ENCODE measurements around the gene SUMO4.
"Not testable (repeated sequence)": the region's sequence is repeated elsewhere in the genome, so short reads cannot be mapped to it uniquely, and the experiment has no call there.

The SUMO4 gene

DNA sequence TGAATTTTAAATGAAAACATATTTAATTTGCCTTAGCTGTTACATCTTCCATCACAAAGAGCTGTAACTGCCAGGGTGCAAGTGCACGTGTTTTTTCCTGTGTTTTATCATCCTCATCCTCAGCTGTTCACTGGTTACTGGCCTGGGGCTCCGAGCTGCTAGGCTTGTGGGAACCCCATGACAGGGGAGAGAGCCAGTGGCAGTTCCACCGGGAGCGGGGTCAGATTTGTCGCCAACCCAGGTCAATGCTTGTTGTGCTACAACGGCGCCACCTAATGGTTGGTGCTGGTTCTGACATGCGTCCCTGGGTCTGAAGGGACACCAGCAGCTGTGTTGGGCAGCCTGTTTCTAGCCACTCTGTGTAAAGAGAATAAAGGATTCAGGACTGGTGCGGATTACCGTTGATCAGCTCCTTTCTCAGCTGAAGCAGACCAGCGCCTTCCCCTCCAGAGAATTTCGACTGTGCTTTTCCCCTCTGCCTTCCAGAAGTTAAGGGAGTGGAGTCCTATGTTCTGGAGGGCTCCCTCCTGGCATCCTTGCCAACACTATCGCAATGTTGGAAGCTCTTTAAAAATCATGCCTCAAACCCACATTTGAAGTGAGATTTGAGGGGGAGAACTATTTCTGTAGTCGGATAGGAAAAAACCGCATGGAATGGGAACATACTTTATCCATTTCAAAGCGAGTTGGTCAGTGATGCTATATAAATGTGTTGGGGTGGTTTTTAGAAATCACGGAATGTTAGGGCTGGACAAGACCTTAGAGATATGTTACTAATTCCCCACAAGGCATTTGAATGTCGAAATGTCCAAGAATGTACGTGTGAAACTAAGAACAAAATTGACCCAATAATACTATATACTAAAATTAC is 32.1 kb downstream of the SUMO4 start:
- DNase-seq (ENCODE audit: low spot score), result peak; percentile 66
- no peak for FAIRE-seq

DNA sequence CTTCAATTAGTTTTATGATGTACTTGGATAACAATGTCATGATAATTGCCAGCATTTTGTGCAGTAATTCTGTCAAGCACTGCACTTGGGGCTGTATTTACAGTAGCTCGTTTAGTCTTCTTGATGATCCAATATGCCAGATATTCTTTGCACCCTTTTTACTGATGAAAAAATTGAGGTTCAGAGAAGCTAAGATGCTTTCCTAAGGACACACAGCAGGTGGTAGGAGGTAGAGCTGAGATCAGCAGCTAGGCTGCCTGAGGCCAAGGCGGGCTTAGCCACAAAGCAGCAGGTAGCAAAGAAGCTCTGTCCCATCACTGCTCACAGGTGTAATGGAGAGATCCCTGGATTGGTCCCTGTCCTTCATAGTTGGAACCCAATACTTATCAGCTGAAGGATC is 33.3 kb downstream of the SUMO4 start:
- no peak for FAIRE-seq

DNA sequence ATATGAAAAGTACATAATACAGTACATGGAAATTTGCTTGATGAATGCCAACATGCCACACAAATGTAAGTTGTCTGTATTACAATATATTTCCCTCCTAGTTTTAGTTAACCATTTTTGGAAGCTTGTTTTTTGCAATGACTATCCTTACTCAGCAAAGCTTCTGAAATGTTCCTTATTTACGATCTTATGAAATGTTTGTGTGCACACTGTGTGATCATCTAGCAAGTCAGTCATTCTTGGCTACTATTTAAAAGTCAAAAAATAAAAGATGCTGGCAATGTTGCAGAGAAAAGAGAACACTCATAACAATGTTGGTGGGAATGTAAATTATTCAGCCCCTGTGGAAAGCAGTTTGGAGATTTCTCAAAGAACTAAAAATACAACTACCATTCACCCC is 33.8 kb downstream of the SUMO4 start:
- DNase-seq (ENCODE audit: low spot score) (no peak), FAIRE-seq (no peak)

More for the DNA sequence above, 33.3 kb downstream of the SUMO4 start:
- DNase-seq (ENCODE audit: low spot score), result no peak

DNA sequence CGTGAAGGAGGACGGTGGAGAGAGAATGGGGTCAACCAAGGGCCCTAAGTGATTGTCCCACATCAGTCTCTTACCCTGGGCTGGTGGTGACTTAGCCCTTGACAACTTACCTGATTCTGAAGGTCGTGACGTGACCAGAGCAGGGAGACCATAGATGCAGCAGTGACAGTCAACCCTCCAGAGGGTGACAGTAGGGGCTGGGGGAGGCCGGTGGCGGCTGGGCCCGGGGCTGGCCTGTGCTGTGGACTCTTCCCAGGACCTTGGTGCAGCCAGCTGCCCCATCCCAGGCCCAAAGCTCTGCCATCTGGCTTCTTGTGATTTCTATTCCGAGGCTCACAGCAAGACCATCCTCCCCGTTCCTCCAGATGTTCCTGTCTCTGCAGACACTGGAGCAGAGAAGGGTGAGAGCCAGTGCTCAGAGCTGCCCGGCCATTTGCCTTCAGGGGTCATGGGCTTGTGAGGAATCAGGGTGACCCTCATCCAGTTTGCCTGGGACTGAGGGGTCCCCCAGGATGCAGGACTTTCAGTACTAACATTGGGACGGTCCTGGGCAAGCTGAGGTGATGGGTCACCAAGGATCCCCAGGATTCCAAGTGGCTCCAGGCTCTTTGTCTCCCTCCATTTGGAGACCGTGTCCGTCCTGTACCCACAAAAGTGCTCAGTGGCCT is 36.0 kb downstream of the SUMO4 start:
- FAIRE-seq (no peak), DNase-seq (ENCODE audit: low spot score) (no peak)

DNA sequence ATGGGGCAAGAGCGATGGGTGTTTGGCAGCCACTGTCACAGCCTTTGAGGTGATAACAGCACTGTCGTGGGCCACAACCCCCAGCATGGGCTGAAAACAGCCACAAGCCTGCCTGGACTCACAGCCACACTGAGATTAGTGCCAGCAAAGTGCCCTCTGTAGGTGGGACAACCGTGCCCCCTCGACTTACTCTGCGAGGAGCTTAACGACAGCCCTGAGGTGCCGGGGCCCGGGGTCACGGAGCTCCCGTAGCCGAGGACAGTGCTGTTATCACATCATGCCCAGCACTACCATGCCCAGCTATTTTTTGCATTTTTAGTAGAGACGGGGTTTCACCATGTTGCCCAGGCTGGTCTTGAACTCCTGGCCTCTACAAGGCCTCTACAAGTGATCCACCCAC is 36.6 kb downstream of the SUMO4 start:
- DNase-seq (ENCODE audit: low spot score) (no peak), FAIRE-seq (no peak)

DNA sequence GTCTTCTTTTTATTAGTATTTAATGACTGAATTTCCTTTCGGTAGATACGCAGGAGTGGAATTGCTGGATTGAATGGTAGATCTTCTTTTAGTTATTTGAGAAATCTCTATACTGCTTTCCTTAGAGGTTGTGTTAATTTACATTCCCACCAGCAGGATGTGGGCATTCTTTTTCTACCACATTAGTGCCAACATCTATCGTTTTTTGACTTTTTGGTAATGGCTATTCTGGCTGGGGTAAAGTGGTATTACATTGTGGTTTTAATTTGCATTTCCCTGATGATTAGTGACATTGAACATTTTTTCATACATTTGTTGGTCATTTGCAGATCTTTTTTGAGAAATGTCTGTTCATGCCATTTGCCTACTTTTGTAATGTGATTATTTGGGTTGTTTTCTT is 37.1 kb downstream of the SUMO4 start:
- DNase-seq (ENCODE audit: low spot score) (no peak), FAIRE-seq (no peak)

DNA sequence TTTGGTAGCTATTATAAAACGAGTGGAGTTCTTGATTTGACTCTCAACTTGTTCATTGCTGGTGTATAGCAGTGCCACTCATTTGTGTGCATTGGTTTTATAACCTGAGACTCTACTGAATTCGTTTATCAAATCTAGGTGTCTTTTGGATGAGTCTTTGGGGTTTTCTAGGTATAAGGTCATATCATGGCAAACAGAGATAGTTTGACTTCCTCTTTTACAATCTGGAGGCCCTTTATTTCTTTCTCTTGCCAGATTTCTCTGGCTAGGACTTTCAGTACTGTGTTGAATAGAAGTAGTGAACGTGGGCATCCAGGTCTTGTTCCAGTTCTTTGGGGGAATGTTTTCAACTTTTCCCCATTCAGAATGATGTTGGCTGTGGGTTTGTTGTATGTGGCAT is 38.8 kb downstream of the SUMO4 start:
- DNase-seq (ENCODE audit: low spot score), result no peak
- no peak for FAIRE-seq

DNA sequence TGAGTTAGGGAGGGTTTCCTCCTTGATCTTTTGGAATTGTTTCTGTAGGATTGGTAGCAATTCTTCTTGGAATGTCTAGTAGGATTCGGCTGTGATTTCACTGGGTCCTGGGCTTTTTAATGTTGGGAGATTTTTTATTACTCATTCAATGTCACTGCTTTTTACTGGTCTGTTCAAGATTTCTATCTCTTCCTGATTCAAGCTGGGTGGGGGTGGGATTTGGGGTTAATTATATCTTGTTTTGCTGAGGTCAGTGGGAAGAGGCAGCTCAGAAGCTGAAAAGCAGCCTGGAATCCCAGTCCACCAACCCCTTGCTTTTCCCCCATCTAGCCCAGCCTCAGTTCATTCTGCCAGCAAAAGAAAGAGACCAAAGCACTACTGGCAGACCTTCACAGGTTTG is 39.6 kb downstream of the SUMO4 start:
- no peak for FAIRE-seq
- no peak for DNase-seq (ENCODE audit: low spot score)

DNA sequence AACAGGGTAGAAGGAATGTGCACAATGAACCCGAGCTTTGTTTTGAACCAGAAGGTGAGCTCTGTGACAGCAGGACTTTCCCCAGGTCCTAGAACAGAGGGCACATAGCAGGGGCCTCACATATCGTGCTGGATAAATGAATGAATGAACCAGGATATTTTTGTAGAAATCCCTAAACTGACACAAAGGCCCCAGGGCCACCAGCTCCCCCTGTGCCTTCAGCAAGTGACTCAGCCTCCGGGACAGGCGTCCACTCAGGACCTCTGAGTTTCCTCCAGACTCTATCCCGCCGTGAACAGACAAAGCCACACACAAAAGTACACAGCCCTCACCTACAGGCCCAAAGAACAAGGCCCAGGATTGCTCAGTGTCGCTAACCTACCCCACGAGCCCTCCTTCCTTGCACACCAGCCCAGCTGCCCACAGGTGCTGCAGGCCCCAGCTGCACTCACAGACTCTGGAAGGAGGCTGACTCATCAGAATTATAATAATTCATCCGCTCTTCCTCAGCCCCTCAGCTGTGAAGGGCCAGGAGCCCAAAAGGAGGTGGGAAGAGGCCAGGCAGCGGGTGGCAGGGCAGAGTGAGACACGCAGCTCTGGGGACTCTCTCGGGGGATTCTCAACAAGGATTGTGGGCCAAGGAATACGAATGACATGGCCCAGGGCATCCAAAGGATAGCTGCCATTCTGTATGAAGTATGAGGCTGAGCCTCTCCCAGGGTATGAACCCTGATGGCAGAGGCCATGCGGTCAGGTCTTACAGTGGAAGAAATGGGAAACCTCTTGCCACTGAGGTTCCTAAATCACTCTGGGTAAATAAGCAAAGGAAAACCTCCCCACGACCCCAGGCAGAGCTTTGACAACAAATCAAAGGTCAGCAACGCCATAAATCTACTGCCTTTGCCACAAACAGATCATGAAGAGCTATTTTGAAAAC is 40.9 kb downstream of the SUMO4 start:
- DNase-seq (ENCODE audit: low spot score) (no peak), FAIRE-seq (no peak)

DNA sequence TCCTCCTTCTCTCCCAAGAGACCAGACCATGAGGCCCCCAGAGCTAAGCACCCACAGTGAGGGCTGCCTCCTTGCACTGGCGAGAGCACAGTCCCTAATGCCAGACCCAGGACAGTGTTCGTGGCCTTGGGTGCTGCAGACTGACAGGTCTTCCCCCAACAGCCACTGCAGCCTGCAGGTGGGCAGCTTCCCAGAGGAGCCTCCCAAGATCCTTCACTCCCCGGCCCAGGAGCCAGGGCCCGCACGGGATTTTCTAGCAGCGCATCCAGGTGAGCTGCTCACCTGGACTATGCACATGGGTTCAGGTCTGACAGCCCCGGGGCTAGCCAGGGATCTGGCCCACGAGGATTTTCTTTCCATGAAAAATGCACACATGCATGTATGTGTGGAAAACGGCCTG is 41.7 kb downstream of the SUMO4 start:
- FAIRE-seq (no peak), DNase-seq (ENCODE audit: low spot score) (no peak)

DNA sequence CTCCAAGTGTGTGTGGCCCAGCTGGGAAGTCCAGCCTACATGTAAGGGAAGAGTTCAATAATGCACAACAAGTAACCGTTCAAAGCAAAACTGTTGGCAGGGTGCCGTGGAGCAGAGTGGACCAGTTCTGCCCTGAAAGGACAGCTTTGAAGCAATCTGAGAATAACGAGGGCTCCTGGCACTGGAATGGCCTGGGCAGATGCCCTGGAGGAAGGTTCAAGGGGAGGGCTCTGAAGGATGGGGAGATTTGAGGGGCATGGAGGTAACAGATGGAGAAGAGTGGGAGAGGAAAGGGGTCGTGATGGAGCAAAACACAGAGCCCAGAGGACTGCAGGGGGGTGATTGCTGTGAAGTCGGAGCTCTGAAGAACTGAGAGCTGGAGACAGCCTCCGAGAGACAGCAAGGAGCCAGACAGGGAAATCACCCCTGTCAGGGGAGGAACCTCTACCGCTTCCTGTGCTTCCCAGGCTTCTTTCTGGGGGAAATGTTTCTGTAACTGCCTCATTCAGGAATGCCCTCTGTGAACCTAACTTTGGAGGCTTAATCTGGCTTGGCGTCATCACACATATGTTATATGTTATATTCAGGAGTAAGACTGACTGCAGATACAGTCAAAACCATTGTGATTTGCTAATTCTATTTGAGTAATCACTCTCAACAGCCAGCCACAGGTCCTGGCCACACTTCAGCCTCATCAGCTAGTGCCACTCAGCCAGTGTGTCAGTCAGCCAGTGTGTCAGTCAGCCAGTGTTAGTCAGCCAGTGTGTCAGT is 43.5 kb downstream of the SUMO4 start:
- FAIRE-seq, result no peak
- DNase-seq (ENCODE audit: low spot score), result no peak

DNA sequence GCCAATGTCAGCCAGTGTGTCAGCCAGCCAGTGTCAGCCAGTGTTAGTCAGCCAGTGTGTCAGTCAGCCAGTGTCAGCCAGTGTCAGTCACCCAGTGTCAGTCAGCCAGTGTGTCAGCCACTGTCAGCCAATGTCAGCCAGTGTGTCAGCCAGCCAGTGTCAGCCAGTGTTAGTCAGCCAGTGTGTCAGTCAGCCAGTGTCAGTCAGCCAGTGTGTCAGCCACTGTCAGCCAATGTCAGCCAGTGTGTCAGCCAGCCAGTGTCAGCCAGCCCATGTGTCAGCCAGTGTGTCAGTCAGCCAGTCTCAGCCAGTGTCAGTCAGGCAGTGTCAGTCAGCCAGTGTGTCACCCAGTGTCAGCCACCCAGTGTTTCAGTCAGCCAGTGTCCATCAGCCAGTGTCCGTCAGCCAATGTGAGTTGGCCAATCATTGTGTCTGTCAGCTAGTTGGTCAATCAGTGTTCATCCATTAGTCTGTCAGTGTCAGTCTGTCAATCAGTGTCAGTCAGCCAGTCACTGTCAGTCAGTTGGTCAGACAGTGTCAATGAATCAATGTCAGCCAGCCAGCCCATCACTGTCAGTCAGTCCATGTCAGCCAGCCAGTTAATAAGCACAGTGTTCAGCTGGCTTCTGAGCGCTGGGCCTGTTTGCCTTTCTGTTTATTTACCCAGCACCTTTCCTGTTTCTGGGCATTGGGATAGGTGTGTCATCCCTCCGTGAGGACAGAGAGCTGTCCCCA is 44.5 kb downstream of the SUMO4 start:
- DNase-seq (ENCODE audit: low spot score); FAIRE-seq: not testable (repeated sequence)

DNA sequence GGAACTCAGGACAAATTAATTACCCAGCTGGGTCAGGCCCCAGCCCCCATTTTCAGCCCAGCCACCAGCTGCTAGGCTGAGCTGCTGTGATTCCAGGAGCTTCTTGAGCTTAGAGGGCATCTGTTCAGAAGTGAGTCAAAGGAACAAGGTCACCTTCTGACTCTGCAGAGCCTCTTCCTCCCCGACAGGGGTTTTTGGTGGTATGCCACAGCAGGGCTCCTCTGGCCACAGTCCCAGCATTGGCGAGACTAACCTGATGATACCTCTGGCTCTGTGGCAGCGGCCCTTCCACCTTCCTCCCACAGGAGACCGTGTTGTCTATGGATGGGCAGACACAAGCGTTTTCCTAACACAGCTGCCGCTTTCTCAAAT is 45.0 kb downstream of the SUMO4 start:
- DNase-seq (ENCODE audit: low spot score) (no peak), FAIRE-seq (no peak)

DNA sequence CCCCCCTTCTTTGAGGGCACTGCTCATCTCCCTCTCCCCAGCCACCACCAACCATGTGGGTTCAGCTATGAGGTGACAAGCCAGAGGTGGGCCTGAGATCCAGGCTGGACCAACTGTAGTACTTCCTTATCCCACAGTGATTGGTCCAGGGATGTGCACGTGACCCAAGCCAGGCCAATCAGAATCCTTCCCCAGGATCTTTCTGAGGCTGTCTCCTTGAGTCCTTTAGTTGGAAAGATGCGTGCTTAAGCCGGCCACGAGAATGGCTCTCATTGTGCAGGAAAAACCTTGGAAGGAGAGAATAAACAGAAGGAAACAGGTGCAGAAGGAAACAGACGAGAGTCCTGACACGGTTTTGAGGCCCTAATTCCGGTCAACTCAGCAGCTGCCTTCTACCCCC is 45.5 kb downstream of the SUMO4 start:
- no peak for DNase-seq (ENCODE audit: low spot score)
- no peak for FAIRE-seq

DNA sequence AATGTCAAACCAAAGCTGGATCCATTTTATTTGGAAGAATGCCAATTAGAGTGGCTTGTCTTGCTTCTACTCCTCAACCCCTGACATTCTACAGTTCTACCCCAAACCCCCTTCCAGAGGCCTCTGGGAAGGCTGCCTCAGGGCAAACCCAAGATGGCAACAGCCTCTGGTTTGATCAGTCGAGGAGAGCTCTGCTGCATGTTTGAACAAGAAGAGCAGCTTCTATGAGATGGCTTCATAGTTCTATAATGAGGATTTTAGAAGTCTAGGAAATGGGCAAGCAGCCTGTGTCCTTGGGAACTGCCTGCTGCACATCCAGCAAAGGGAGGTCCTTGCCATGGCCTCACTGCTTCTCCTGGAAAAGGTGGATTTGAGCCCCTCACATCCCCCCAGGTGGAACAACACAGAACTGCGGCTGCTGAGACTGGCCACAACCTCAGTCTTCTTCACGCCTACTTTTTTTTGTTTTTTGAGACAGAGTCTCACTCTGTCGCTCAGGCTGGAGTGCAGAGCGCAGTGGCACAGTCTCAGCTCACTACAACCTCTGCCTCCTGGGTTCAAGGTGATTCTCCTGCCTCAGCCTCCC is 46.8 kb downstream of the SUMO4 start:
- DNase-seq (ENCODE audit: low spot score) (no peak), FAIRE-seq (no peak)

DNA sequence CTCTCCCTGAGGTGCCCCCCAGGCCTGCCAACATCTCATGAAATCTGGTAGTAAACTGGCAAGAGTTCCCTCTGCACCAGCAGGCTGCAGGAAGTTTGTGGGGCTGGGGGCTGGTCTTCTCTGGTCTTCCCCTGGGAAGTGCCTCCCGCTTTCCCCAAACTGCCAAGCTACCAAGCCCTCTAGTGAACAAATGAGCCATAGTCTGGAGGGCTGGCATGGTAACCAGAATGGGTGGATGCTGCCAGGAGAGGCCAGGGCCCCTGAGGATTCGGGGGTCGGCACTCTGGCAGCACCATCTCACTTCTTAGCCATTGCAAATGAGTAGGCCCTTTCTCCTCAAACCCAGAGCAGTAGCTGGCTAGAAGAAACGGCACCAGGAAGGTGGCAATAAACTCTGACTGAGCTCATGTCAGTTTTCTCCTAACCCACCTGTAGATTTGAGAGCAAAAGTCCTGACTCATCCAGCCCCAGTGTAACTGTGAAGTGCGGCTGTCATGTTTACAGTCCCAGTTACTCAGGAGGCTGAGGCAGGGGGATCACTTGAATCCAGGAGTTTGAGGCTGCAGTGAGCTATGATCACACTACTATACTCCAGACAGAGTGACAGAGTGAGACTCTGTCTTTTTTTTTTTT is 48.9 kb downstream of the SUMO4 start:
- DNase-seq (ENCODE audit: low spot score) (no peak), FAIRE-seq (no peak)

DNA sequence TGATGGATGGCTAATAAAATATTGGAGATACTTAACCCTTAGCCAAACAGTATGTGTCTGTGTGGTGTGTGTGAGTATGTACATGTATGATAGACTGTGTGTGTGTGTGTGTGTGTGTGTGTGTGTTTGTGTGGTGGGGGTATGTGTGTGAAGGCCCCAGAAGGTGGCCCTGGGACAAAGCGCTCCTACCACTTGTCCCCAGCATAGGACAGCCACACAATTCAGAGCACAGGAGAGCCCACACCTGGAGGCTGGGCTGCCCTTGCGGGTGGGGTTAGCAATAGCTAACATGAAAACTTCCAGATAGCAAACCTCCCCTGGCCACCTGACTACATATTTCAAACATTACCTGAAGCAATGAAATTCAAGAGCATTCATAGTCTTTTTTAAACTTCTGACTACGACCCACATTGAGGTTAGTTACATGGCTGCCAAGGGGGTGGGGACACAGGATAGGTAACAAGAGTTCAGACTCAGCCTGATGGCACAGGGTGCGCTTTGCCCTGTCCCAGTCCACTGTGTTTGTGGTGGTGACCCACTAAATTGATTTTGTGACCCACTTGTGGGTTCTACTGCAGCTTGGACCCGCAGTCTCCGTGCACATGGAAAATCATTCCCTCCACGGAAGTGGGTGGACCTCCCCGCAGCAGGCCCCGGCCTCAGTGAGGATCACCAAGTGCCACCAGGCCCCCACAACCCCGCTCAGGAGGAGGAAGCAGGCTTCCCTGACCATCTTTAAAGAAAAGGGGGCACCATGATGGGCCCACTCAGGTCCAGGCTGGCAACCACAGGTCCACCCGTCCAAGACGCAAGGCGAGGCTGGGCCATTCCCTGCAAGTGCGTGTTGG is 50.0 kb downstream of the SUMO4 start:
- no peak for DNase-seq (ENCODE audit: low spot score)
- no peak for FAIRE-seq

Measured in RCC 7860 (cell line).